K562 (cell line): ENCODE results near the gene CAPS. TPM values are rescaled to one million over a fixed set of nuclear protein-coding genes. Genes with fewer than 3 reads are reported as not detected.

Experiments
- ATF3 ChIP-seq, 2 experiments: fragments of 450-650 bp in 1 of 2; sonication (generic) in 1 of 2; formaldehyde crosslinking in 1 of 2; IDR thresholded peaks in 1 of 2; conservative IDR thresholded peaks in 1 of 2; 2 replicates each; pipeline versions ENCODE4 v1.6.1 to v1.8.1; 2016 to 2023; ENCODE audit warnings: mild to moderate bottlenecking in 2 of 2, moderate library complexity in 2 of 2, inconsistent platforms in 1 of 2, missing genetic modification reagents in 1 of 2
- BACH1 ChIP-seq: fragments of 200-800 bp; sonication (Bioruptor generic); IDR thresholded peaks from 2 replicates; pipeline ENCODE4 v1.6.1; 2016; ENCODE audit warnings: missing genetic modification characterization, missing compliant biosample characterization
- FOS ChIP-seq: IDR thresholded peaks from 3 replicates; pipeline ENCODE4 v1.6.1; 2011; ENCODE audit not compliant: insufficient read length; ENCODE audit errors: extremely low read depth
- FUS ChIP-seq: fragments of 200-400 bp; formaldehyde crosslinking; optimal IDR thresholded peaks from 2 replicates; pipeline ENCODE3; 2017; ENCODE audit warnings: low read depth, low read length
- GTF3C2 ChIP-seq: IDR thresholded peaks from 3 replicates; pipeline ENCODE4 v1.6.1; 2011; ENCODE audit warnings: borderline replicate concordance, mild to moderate bottlenecking, moderate library complexity; ENCODE audit not compliant: insufficient read length; ENCODE audit errors: extremely low read depth
- HDAC2 ChIP-seq: fragments of 450-650 bp; IDR thresholded peaks from 2 replicates; pipeline ENCODE4 v1.6.1; 2016; ENCODE audit warnings: mild to moderate bottlenecking
- HNRNPLL ChIP-seq: fragments of 200-400 bp; formaldehyde crosslinking; IDR thresholded peaks from 2 replicates; pipeline ENCODE4 v1.6.1; 2017; ENCODE audit warnings: low read length, low read depth, mild to moderate bottlenecking; ENCODE audit not compliant: poor library complexity, severe bottlenecking
- MBD2 ChIP-seq: sonication (generic); IDR thresholded peaks from 2 replicates; pipeline ENCODE4 v1.6.1; 2016; ENCODE audit warnings: low read depth, borderline replicate concordance
- NFIC ChIP-seq: fragments of 450-650 bp; IDR thresholded peaks from 2 replicates; pipeline ENCODE4 v1.6.1; 2017; ENCODE audit warnings: mild to moderate bottlenecking, inconsistent platforms
- RBM25 ChIP-seq: fragments of 200-400 bp; formaldehyde crosslinking; IDR thresholded peaks from 2 replicates; pipeline ENCODE4 v1.6.1; 2018; ENCODE audit warnings: low read length, low read depth, moderate library complexity; ENCODE audit not compliant: severe bottlenecking
- THRA ChIP-seq: fragments of 450-650 bp; IDR thresholded peaks from 2 replicates; pipeline ENCODE4 v1.6.1; 2017; ENCODE audit warnings: mild to moderate bottlenecking, moderate library complexity
- U2AF1 ChIP-seq: fragments of 200-400 bp; formaldehyde crosslinking; optimal IDR thresholded peaks from 2 replicates; pipeline ENCODE3; 2017; ENCODE audit warnings: mild to moderate bottlenecking, low read depth, low read length, moderate library complexity
- VEZF1 ChIP-seq: fragments of 200-800 bp; sonication (Bioruptor generic); IDR thresholded peaks from 2 replicates; pipeline ENCODE4 v1.6.1; 2017; ENCODE audit warnings: missing genetic modification characterization, missing compliant biosample characterization
- YY1 ChIP-seq, 3 experiments: IDR thresholded peaks; 2 replicates each; pipeline ENCODE4 v1.6.1; 2011; ENCODE audit warnings: low read length in 2 of 3, mild to moderate bottlenecking in 2 of 3, moderate library complexity in 2 of 3, borderline replicate concordance in 1 of 3, control low read depth in 1 of 3, low read depth in 1 of 3; ENCODE audit not compliant: insufficient read depth in 3 of 3, insufficient replicate concordance in 2 of 3, control insufficient read depth in 1 of 3, insufficient read length in 1 of 3; ENCODE audit errors: extremely low read depth in 1 of 3
- ZBTB26 ChIP-seq: fragments of 450-650 bp; formaldehyde crosslinking; IDR thresholded peaks from 2 replicates; pipeline ENCODE4 v1.4.0; 2022; ENCODE audit warnings: missing genetic modification characterization
- ZKSCAN1 ChIP-seq: fragments of 150-350 bp; IDR thresholded peaks from 2 replicates; pipeline ENCODE4 v1.6.1; 2016; ENCODE audit warnings: low read depth, low read length
- ZNF507 ChIP-seq: conservative IDR thresholded peaks from 2 replicates; pipeline ENCODE4 v1.6.1; 2017; ENCODE audit warnings: missing genetic modification characterization, missing compliant biosample characterization
- ZNF695 ChIP-seq: fragments of 450-650 bp; formaldehyde crosslinking; IDR thresholded peaks from 2 replicates; pipeline ENCODE4 v1.4.0; 2020; ENCODE audit warnings: mild to moderate bottlenecking, moderate library complexity
- polyA plus RNA-seq, 8 experiments: library from polyadenylated mRNA; depleted of rRNA in 4 of 8; stranded (reverse) in 5 of 8; unstranded in 3 of 8; fragments of >200 nt; fragmentation: Nextera tagmentation in 2 of 8; fragmentation: Illumina TruSeq in 1 of 8; extraction: Ambion mirVana in 2 of 8; extraction: Trizol in 1 of 8; gene quantifications; 2 replicates each; pipeline versions ENCODE4 v1.2.1 to v1.2.3, GENCODE V29; 2011 to 2014; ENCODE audit warnings: inconsistent platforms in 1 of 8, missing spikeins in 1 of 8
- total RNA-seq, 7 experiments: library from RNA; depleted of rRNA in 6 of 7; stranded (reverse); fragments of >200 nt in 6 of 7; fragmentation: Illumina TruSeq in 2 of 7; extraction: Trizol in 2 of 7; gene quantifications; 2 replicates each; pipeline versions ENCODE4 v1.2.1 to v1.2.3, GENCODE V29; 2011 to 2021; ENCODE audit warnings: low replicate concordance in 1 of 7

Gene CAPS
- total and polyA plus RNA-seq, 9 of the 15 experiments (the other 6 are each of a cell fraction or from before 2014, with no cell fraction given) = 0.15 to 4.0 (median 0.91) TPM

- TF ChIP-seq GTF3C2 (no peak), ZNF695 (CRISPR knock-in tag) (no peak), ZNF507 (tag) (no peak), NFIC (no peak), THRA (no peak), U2AF1 (no peak), FUS (peak; percentile 66), ATF3 (IDR thresholded peaks at IDR 0.05) (no peak), ATF3 (CRISPR knock-in tag; conservative IDR thresholded peaks at IDR 0.05) (no peak), VEZF1 (no peak), YY1 (IDR thresholded peaks at IDR 0.05; ENCODE audit: borderline replicate concordance in 1 of 3, control insufficient read depth in 1 of 3, extremely low read depth in 1 of 3, insufficient read depth in 3 of 3, insufficient read length in 1 of 3, insufficient replicate concordance in 2 of 3, low read depth in 1 of 3, low read length in 2 of 3) (peak in 2 of 3 experiments; percentile 50 to 64), RBM25 (peak; percentile 1), HDAC2 (no peak), MBD2 (peak; percentile 82; the same call in 1 of the 2 replicates), ZBTB26 (CRISPR knock-in tag) (no peak), BACH1 (tag) (no peak), FOS (peak; percentile 56), ZKSCAN1 (no peak), HNRNPLL (no peak)
Measured at GRCh38 chr19:5904352-5905113, 9.5 kb upstream of the CAPS start, which contains the start of gene VMAC (continued).
